Hematopoietic multipotent progenitor cell treated with erythropoietin and hydrocortisone succinate and interleukin-3 and kit ligand, for 4 days (in vitro differentiated cells): ENCODE results near the gene PUDP.

ENCODE experiments used
- DNase-seq: peaks from one replicate; pipeline ENCODE4 v3.0.0-alpha.2; 2015

PUDP gene

DNA sequence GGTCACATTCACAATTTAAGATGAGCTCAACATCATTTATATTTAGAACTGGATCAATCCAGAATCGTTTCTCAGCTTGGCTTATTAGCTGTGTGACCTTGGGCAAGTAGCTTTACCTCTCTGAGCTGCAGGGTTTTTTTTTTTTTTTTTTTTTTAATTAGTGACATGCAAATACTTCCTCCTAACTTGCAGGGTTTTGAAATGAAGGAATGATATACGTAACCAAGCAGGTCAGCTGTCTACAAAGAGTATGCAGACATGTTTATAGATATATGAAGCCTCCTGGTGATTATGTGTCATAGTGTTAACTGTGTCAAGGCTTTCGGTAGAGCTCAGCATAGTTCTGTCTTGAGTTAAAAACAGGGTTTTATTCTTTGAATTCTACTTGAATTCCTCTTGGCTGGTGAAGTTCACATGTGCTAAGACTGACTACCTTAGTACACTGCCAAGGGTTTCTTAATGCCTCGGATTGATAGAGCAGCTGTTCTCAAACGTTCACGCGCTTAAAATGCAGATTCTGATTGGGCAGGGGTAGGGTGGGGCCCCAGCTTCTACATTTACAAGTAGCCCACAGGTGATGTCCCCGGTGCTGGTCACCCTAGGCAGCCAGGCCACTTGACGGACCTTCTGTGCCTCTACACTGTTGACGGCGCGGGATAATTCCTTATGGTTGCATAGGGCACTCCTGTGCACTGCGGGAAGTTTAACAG, 1.1 kb downstream of the PUDP start:
- peak; percentile 44 for DNase-seq

DNA sequence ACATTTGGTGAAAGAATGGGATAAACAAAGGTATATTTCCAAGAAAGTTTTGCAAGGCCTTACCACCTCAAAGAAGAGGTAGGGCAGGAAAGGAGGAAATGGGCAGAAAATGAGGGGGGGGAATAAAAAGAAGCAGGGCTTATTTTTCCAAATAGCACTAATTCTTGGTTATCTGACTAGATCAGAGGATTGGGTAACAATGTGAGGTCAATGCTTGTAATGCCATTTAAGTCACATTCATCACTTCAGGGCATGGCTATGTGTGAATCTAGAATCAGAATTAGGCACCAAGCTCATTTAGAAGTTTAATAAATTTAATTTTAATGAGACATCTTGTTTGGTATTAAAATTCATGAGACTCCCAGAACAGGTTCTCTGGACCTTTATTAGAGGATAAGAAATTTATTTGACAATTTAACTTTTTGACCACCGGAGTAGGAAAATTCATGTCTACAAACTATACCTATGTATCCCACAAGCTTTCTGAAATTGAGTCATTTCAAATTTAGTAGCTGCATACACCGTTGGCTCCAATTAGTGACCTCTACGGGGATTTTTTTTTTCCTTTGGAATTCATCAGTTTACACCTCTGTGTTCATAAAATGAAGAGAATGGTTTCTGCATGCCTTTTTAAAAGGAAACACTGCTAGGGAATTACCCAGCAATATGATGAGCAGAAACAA, 1.8 kb downstream of the PUDP start:
- DNase-seq, result peak; percentile 28

GRCh38 chrX:7145454-7145853, 2.5 kb downstream of the PUDP start:
- DNase-seq, result no peak

DNA sequence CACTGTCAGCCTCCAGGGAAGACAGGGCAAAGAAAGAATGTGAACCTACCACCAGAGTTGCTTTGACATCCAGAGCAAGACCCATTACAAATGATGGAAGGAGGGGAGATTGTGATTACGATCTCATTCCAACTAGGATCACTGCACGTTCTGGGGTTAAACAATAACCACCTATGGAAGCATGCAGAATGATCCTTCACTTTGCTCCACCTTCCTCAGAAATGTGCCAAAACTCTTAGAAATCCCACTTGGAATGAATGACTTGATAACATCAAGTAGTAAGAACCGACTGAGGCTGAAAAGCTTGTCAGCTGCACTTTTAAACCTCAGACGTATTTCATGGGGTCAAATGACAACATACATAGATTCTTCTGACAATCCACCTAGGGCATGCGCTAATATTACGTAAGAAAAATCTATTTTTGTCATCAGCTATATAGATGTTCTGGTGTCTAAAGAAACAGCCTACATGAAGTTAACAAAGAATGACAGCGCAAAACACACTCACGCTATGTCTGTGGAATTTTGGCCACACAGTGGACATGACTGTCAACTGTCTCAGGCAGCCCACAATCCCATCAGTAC, 3.9 kb downstream of the PUDP start:
- no peak for DNase-seq

DNA sequence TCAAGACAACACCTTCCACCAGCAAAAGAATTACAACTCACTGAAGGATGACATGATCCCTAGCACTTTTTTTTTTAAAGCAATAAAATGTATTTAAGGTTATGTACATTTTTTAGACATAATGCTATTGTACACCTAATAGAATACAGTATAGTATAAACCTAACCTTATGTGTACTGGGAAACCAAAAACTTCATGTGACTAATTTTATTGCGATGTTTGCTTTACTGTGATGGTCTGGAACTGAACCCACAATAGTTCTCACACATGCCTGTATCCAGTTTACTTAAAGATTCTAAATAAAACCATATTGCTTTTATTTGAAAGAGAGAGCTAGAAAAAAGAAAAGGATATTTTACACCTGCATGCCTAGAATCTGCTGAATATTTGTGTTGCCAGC, 4.9 kb downstream of the PUDP start:
- no peak for DNase-seq

- no peak for DNase-seq
Measured at GRCh38 chrX:7139202-7140081, 8.5 kb downstream of the PUDP start.

DNA sequence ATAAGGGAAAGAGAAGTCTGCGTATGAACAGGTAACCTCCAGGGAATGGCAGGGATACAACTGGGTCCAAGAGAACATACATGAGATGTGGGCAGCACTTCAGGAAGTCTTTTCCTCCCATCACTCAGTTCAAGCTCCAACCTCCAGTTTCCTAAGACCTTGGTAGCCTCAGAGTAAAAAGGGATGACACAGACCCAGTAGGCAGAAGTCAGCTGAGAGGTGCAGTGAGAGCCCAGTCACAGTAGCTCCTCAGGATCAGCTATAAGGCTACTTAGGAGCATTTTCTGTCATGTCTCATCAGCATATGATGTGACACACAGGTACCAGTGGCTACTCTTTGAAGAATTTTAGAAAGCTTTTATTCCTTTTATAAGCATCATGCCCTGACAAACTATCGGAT, 13.0 kb downstream of the PUDP start:
- no peak for DNase-seq

- DNase-seq, result no peak
Measured at GRCh38 chrX:7133050-7133440, 14.9 kb downstream of the PUDP start.

DNA sequence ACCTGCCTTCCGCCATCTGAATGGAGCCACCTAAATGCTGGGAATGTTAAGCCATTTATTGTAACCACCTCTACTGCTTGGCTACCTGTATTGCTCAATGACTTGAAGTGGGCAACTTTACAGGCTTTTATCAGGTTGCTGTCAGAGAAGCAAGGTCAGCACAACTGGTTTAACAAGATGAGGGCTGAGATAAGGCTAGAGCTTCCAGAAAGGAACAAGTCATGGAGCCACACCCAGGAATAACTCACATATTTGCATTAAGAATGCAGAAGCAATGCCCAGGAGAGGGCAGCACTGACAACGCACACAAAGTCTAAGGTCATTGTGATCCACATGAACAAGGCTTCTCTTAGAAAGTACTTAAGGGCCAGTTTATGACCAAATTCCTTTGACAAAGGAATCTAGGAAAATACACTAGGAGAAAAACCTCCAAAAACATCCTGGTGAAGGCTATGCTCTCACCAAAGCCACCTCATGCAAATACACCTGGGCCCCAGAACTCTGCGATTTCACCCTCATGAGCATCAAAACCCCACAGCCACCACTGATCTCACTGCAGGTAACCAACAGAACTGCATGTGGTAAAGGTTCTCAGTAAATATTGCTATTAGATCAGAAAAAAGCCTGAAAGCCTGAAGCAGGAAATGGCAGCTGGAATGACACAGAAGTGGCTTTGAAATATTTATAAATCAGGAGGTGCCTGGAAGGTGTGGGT, 15.5 kb downstream of the PUDP start:
- DNase-seq, result peak; percentile 66

GRCh38 chrX:7131621-7132020, 16.3 kb downstream of the PUDP start:
- no peak for DNase-seq

GRCh38 chrX:7127056-7127455, 20.9 kb downstream of the PUDP start:
- DNase-seq, result no peak

GRCh38 chrX:7120878-7121219, 27.1 kb downstream of the PUDP start:
- no peak for DNase-seq

GRCh38 chrX:7119950-7120877, 27.7 kb downstream of the PUDP start:
- DNase-seq, result no peak

DNA sequence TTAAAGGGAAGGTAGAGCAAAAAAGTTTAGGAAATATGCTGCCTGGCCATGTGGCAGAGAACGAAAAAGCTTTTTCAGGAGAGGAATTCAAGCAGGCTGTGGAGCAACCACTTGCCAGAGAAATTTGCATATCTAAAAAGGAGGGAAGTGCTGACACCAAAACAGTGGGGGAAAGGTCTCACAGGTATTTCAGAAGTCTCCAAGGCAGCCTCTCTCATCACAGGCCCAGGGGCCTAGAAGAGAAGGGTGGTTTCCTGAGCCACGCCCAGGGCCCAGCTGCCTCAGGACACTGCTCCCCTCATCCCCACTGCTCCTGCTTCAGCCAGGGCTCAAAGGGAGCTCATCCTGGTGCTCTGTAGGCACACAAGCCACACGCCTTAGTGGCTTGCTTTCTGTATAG, 30.4 kb downstream of the PUDP start:
- DNase-seq, result no peak

DNA sequence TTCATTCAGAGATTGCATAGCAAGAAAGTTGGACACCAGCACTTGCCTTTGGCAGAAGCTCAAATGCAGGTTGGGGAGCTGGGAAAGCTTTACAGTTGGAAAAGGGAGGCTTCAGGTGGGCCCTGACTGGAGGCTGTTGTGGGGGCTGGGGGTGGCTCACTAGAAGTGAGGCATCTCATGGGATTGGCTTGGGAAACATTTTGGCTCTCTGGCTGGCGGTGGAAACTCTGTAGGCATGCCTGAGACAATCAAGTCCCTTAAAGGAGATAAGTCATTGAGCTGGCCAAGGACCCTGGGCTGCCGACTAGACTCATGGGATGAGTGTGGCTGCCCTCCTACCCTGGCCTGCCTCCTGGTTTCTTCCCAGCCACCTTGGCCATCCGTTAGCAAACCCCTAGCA, 31.9 kb downstream of the PUDP start:
- no peak for DNase-seq

DNA sequence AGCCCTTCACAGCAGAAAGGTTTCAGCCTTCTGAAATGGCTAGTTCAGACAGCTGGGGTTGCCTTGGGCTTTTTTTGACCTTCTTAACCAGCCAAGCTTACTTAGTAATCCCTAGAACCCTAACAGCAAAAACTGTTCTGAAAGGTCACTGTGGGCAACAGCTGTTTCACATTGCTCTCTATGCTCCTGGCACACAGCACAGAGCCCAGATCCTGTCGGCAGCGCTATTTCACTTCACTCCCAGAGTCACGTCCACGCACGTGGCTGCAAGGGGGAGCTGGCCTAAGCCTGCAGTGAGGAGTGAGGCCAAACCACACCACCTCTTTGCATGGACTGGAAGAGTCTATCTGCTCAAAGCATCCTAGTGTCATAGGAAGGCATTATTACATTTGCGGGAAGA, 32.4 kb downstream of the PUDP start:
- DNase-seq, result no peak

GRCh38 chrX:7112071-7112470, 35.9 kb downstream of the PUDP start:
- DNase-seq, result no peak

DNA sequence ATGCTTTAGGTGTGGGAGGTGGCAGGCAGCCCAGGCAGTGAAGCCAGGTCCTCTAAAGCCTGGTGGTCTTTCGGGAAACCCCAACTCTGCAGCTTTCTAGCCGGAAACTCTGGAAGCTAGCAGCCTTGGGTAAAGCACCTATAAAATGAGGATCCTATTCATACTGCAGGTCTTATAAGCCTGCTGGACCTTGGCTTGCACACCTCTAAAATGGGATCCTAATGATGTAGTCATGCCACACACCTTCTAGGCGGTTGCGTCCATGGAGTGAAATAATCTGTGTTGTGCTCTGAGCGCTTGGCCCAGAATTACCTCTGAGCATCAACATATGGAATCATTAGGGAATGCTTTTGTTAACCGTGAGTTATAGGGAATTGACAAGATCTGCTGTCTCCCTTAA, 36.4 kb downstream of the PUDP start:
- DNase-seq, result no peak

DNA sequence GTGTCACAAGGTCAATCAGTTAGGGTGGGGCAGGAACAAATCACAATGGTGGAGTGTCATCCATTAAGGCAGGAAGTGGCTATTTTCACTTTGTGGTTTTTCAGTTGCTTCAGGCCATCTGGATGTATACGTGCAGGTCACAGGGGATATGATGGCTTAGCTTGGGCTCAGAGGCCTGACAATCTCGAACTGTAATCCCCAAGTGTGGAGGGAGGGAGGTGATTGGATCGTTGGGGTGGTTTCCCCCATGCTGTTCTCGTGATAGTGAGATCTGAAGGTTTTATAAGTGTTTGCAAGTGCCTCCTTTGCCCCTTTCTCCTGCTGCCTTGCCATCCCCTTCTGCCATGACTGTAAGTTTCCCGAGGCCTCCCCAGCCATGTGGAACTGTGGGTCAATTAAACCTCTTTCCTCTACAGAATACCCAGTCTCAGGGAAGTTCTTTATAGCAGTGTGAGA, 37.1 kb downstream of the PUDP start:
- peak; percentile 37 for DNase-seq

DNA sequence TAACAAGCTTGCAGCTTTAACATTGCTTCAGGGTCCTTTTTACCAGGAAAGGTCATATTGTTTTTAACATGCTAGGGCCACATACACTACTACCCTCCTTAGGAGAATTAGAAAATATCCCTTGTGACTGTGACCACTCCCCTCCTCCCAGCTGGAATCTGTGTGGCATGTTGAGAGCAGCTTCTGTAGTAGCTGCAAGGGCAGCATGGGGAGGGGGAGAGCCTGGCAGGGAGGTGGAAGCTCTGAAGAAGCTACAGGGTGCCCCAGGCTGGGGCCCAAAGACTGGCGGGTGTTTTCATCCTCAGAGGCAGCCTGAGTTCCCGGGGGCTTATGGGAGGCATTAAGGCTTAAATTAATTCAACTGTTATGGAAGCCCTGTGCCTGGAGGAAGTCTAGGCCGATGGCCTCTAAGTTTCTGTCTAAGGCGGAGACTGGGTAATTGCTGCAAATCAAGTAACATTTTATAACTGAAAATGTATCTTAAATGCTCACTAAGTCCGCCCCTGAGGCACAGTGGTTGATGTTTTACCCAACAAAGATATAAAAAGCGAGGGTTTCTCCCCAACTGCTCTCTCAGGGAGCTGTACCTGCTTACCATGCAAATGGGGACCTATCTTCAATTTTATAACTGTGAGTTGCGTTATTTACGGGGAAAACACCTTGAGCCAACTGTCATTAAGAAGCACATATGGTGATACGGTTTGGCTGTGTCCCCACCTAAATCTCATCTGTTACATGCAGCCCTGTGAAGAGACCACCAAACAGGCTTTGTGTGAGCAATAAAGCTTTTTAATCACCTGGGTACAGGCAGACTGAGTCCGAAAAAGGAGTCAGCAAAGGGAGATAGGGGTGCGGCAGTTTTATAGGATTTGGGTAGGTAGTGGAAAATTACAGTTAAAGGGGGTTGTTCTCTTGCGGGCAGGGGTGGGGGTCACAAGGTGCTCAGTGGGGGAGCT, 37.8 kb downstream of the PUDP start:
- no peak for DNase-seq
